ENCODE measurements around the gene LINGO3. TPM values are rescaled to one million over a fixed set of nuclear protein-coding genes. Genes with fewer than 3 reads are reported as not detected.

Gene LINGO3
- polyA plus RNA-seq, 3 donors: 0.08 to 2.8 (median 2.2) TPM

DNA sequence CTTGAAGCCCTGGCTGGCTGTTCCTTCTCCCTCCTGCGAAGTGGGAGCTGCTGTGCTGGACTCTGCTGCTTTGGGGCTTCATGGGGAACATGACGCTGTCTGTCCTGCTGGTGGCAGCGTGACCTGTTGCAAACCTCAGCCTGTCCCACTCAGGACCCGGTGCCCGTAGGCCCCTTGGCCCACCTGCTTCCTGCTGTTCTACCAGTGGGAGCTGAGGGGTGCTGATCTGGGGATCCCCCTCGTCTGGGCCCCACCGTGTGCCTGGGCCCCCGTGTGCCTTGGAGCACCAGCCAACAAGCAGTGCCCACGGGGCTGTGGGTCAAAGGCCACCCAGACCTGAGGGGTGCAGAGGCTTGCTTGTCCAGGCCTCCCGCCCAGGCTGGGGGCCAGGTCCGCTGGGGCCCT lies 25.9 kb upstream of the LINGO3 start:
- H3K9me3 Mint-ChIP-seq: peaks cover 0 to 6% (median 3%) of the 10 kb centered on the region in 7 donors
- peaks cover 24 to 36% of the 10 kb centered on the region in 2 donors for H3K4me1 ChIP-seq (ENCODE audit: control insufficient read depth in 1 of 2, insufficient read depth in 2 of 2, low read length in 2 of 2)
- H4K20me1 ChIP-seq (ENCODE audit: insufficient read depth, low read length): peaks cover 48% of the 10 kb centered on the region
- no peak overlapping the region for H3K4me2 ChIP-seq (replicated peaks; ENCODE audit: extremely low read depth, low read length, poor library complexity, severe bottlenecking)
- H3K27me3 Mint-ChIP-seq (ENCODE audit: low read depth in 3 of 3): peaks cover 0 to 10% (median 0%) of the 10 kb centered on the region in 3 donors
- DNase-seq: no peak
- no peak overlapping the region for H3K9ac ChIP-seq (ENCODE audit: insufficient read depth, low read length, poor library complexity, severe bottlenecking)
- no peak for TF ChIP-seq CTCF (IDR thresholded peaks at IDR 0.05)
- no peak overlapping the region for H3K27ac ChIP-seq (ENCODE audit: low read depth in 1 of 2, low read length in 2 of 2)
- peaks cover 0 to 4% of the 10 kb centered on the region in 2 donors for H3K36me3 ChIP-seq (replicated peaks in 1 of 2; ENCODE audit: control insufficient read depth in 1 of 2, insufficient read depth in 2 of 2, low read length in 2 of 2)
- 28% methylated on average over 11 of the region's 11 CpGs for WGBS (ENCODE audit: insufficient coverage)
- peaks cover 5 to 32% of the 10 kb centered on the region in 2 donors for H3K36me3 Mint-ChIP-seq
- H3K79me2 ChIP-seq (ENCODE audit: insufficient read depth, low read length): peaks cover 60% of the 10 kb centered on the region
- peak overlapping the region in 2 of 7 donors; percentile 37 to 49 for H3K27ac Mint-ChIP-seq
- no peak overlapping the region for H3K4me3 Mint-ChIP-seq
- intact Hi-C loops (cut with micrococcal nuclease): no loop called here
- no peak overlapping the region for H2AFZ ChIP-seq (ENCODE audit: insufficient read depth, low read depth, low read length, poor library complexity, severe bottlenecking)
- H3K9me3 ChIP-seq (replicated peaks in 1 of 2; ENCODE audit: control insufficient read depth in 1 of 2, insufficient read depth in 1 of 2, low read length in 2 of 2): peaks cover 0 to 7% of the 10 kb centered on the region in 2 donors
- peaks cover 45% of the 10 kb centered on the region for H3K4me1 Mint-ChIP-seq
- no peaks in the 10 kb centered on the region for H3K27me3 ChIP-seq (ENCODE audit: control insufficient read depth in 2 of 2, insufficient read depth in 2 of 2, low read length in 2 of 2)
- no peak overlapping the region for H3K4me3 ChIP-seq (replicated peaks in 1 of 3; ENCODE audit: low read depth in 2 of 3, low read length in 3 of 3)

- Histone ChIP-seq H3K9ac (ENCODE audit: insufficient read depth, low read length, poor library complexity, severe bottlenecking) (peak overlapping the region; percentile 21), H3K4me1 (ENCODE audit: control insufficient read depth in 1 of 2, insufficient read depth in 2 of 2, low read length in 2 of 2) (peaks cover 25 to 37% of the 10 kb centered on the region in 2 donors), H3K9me3 (replicated peaks in 1 of 2; ENCODE audit: control insufficient read depth in 1 of 2, insufficient read depth in 1 of 2, low read length in 2 of 2) (peaks cover 0 to 7% of the 10 kb centered on the region in 2 donors), H3K4me2 (replicated peaks; ENCODE audit: extremely low read depth, low read length, poor library complexity, severe bottlenecking) (peak overlapping the region; percentile 15), H3K27ac (ENCODE audit: low read depth in 1 of 2, low read length in 2 of 2) (no peak overlapping the region), H4K20me1 (ENCODE audit: insufficient read depth, low read length) (peaks cover 48% of the 10 kb centered on the region), H3K36me3 (replicated peaks in 1 of 2; ENCODE audit: control insufficient read depth in 1 of 2, insufficient read depth in 2 of 2, low read length in 2 of 2) (peaks cover 0 to 4% of the 10 kb centered on the region in 2 donors), H3K4me3 (replicated peaks in 1 of 3; ENCODE audit: low read depth in 2 of 3, low read length in 3 of 3) (no peak overlapping the region), H3K27me3 (ENCODE audit: control insufficient read depth in 2 of 2, insufficient read depth in 2 of 2, low read length in 2 of 2) (no peaks in the 10 kb centered on the region), H3K79me2 (ENCODE audit: insufficient read depth, low read length) (peaks cover 62% of the 10 kb centered on the region), H2AFZ (ENCODE audit: insufficient read depth, low read depth, low read length, poor library complexity, severe bottlenecking) (no peak overlapping the region)
- Mint-ChIP-seq H3K36me3 (peaks cover 5 to 30% of the 10 kb centered on the region in 2 donors), H3K27ac (peak overlapping the region in 2 of 7 donors; percentile 37 to 49), H3K9me3 (peaks cover 0 to 8% (median 3%) of the 10 kb centered on the region in 7 donors), H3K27me3 (ENCODE audit: low read depth in 3 of 3) (peaks cover 0 to 10% (median 0%) of the 10 kb centered on the region in 3 donors), H3K4me1 (peaks cover 45% of the 10 kb centered on the region), H3K4me3 (peak overlapping the region in 1 of 2 donors; percentile 60)
- intact Hi-C loops (cut with micrococcal nuclease): no loop called here
- no peak for DNase-seq
- TF ChIP-seq CTCF (IDR thresholded peaks at IDR 0.05): no peak
- WGBS (ENCODE audit: insufficient coverage): 12% methylated on average over 22 of the region's 27 CpGs
These were observed 25.3 kb upstream of the LINGO3 start for GRCh38 chr19:2333027-2333806.

All from CD14-positive monocyte (primary cell).